ENCODE results near the gene CERS6.

- TF ChIP-seq EZH2 (IDR thresholded peaks at IDR 0.05; ENCODE audit: insufficient read depth, poor library complexity, severe bottlenecking) (no peak), EZH2phosphoT487 (IDR thresholded peaks at IDR 0.05; ENCODE audit: insufficient read depth, low read depth) (no peak)
These were observed 10.1 kb upstream of the CERS6 start for GRCh38 chr2:168445960-168446359.
